ENCODE results near the gene STXBP1.

Gene STXBP1

GRCh38 chr9:127611899-127612790, at the start of gene STXBP1:
TSS of gene STXBP1 (plus strand) at chr9:127612277. CDS start at chr9:127612404, 127 bp downstream.
- DNase-seq = peak; percentile 24 to 96 (median 85)

- no peak for DNase-seq
Measured at GRCh38 chr9:127562279-127562796, 49.7 kb upstream of the STXBP1 start.

- no peak for DNase-seq
Measured at GRCh38 chr9:127562841-127563401, 49.2 kb upstream of the STXBP1 start.

GRCh38 chr9:127563579-127563978, 48.5 kb upstream of the STXBP1 start:
- no peak for DNase-seq

- DNase-seq = no peak
Measured at GRCh38 chr9:127565231-127565630, 46.8 kb upstream of the STXBP1 start.

- DNase-seq = no peak
Measured at GRCh38 chr9:127566351-127567001, 45.6 kb upstream of the STXBP1 start.

GRCh38 chr9:127567035-127567729, 44.9 kb upstream of the STXBP1 start:
- peak in 6 of 51 donors; percentile 10 to 43 (median 26) for DNase-seq

- DNase-seq = no peak
Measured at GRCh38 chr9:127567730-127568617, 44.1 kb upstream of the STXBP1 start.

GRCh38 chr9:127568618-127568970, 43.5 kb upstream of the STXBP1 start:
- DNase-seq = no peak

GRCh38 chr9:127568971-127569885, 42.8 kb upstream of the STXBP1 start:
- DNase-seq = peak in 36 of 51 donors; percentile 13 to 80 (median 48)

- DNase-seq = no peak
Measured at GRCh38 chr9:127569886-127570401, 42.1 kb upstream of the STXBP1 start.

- peak in 1 of 51 donors; percentile 4 for DNase-seq
Measured at GRCh38 chr9:127570533-127571111, 41.5 kb upstream of the STXBP1 start.

GRCh38 chr9:127571971-127572370, 40.1 kb upstream of the STXBP1 start:
- no peak for DNase-seq

- DNase-seq = no peak
Measured at GRCh38 chr9:127572961-127573721, 38.9 kb upstream of the STXBP1 start.

- DNase-seq = peak in 2 of 51 donors; percentile 18 to 25
Measured at GRCh38 chr9:127574072-127574993, 37.7 kb upstream of the STXBP1 start.

- DNase-seq = no peak
Measured at GRCh38 chr9:127575875-127576778, 36.0 kb upstream of the STXBP1 start.
